Glomerular visceral epithelial cell (primary cell): Measurements from ENCODE around the gene BCL11B.

Experiments
- DNase-seq: peaks from one replicate; pipeline ENCODE4 v3.0.0-alpha.2; 2016; ENCODE audit errors: extremely low spot score

BCL11B gene

GRCh38 chr14:99224116-99224910 is 47.7 kb downstream of the BCL11B start:
- no peak for DNase-seq

GRCh38 chr14:99221445-99221844 is 50.6 kb downstream of the BCL11B start:
- DNase-seq = no peak

GRCh38 chr14:99217066-99217955 is 54.7 kb downstream of the BCL11B start:
- DNase-seq = no peak

- no peak for DNase-seq
These were observed 55.8 kb downstream of the BCL11B start for GRCh38 chr14:99216191-99216590.

- DNase-seq = no peak
These were observed 56.7 kb downstream of the BCL11B start for GRCh38 chr14:99215277-99215676.

GRCh38 chr14:99214701-99215100 is 57.3 kb downstream of the BCL11B start:
- DNase-seq = no peak

- DNase-seq = no peak
These were observed 58.4 kb downstream of the BCL11B start for GRCh38 chr14:99213527-99213971.

GRCh38 chr14:99213101-99213500 is 58.9 kb downstream of the BCL11B start:
- no peak for DNase-seq

GRCh38 chr14:99212646-99213045 is 59.4 kb downstream of the BCL11B start:
- DNase-seq = no peak

GRCh38 chr14:99212199-99212598 is 59.8 kb downstream of the BCL11B start:
- DNase-seq = no peak

- no peak for DNase-seq
These were observed 60.6 kb downstream of the BCL11B start for GRCh38 chr14:99211410-99211809.

- DNase-seq = no peak
These were observed 61.7 kb downstream of the BCL11B start for GRCh38 chr14:99210333-99210732.

GRCh38 chr14:99209409-99209808 is 62.6 kb downstream of the BCL11B start:
- DNase-seq = no peak

- DNase-seq = no peak
These were observed 63.7 kb downstream of the BCL11B start for GRCh38 chr14:99208318-99208717.

- no peak for DNase-seq
These were observed 64.5 kb downstream of the BCL11B start for GRCh38 chr14:99207456-99207855.

GRCh38 chr14:99206090-99206489 is 65.9 kb downstream of the BCL11B start:
- no peak for DNase-seq

GRCh38 chr14:99205086-99205688 is 66.8 kb downstream of the BCL11B start:
- DNase-seq = no peak

- no peak for DNase-seq
These were observed 68.2 kb downstream of the BCL11B start for GRCh38 chr14:99203801-99204200.

GRCh38 chr14:99203080-99203479 is 68.9 kb downstream of the BCL11B start:
- DNase-seq = no peak

GRCh38 chr14:99202516-99202915 is 69.5 kb downstream of the BCL11B start:
- no peak for DNase-seq

GRCh38 chr14:99201351-99202073 is 70.5 kb downstream of the BCL11B start:
- DNase-seq = no peak

GRCh38 chr14:99200654-99201005 is 71.4 kb downstream of the BCL11B start:
- no peak for DNase-seq
